ENCODE data around the gene KRT77.

Gene KRT77

DNA sequence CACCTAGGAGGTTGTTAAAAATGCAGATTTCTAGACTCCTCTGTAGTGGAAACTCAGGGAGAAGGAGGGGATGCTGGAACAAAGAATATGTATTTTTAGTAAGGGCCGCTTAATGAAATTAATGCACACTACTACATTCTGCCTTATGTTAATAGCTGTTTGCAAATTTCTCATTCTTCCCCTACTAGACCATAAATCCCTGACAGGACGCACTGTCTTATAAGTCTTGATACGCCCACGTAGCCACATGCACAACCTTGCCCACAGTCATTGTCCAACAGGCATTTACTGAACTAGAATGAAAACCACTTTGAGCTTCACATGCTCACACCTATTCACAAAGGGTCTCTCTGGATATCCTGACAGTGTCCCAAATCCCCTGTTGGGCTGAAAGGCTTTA, 61.9 kb downstream of the KRT77 start:
- in situ Hi-C loops (cut with MboI; ENCODE audit: low pct_unique_long_range_greater_than_20kb, low sequenced_read_pairs, unreplicated experiment): no loop called here
- DNase-seq (ENCODE audit: low spot score): no peak
- TF ChIP-seq CTCF (IDR thresholded peaks at IDR 0.05; ENCODE audit: extremely low read depth, insufficient read depth, missing control alignments): no peak
